ENCODE data around the gene CSTPP1.

- TF ChIP-seq CTCF (IDR thresholded peaks at IDR 0.05) (no peak), POLR2A (IDR thresholded peaks at IDR 0.05) (no peak)
Observed at GRCh38 chr11:47137476-47137875, 200.9 kb downstream of the CSTPP1 start.

All from Peyer's patch (tissue), 4 donors.